Gastroesophageal sphincter (tissue), 3 donors: ENCODE measurements around the gene AUTS2.

Experiments
- EP300 ChIP-seq: sonication (generic); formaldehyde crosslinking; IDR thresholded peaks from one replicate; pipeline ENCODE4 v1.6.1; 2017; ENCODE audit warnings: antibody characterized with exemption, mild to moderate bottlenecking
- POLR2A ChIP-seq, 2 donors: fragments of 450-650 bp; IDR thresholded peaks; one replicate each; pipeline ENCODE4 v1.6.1; 2017; ENCODE audit warnings: antibody characterized with exemption in 2 of 2, mild to moderate bottlenecking in 2 of 2, moderate library complexity in 1 of 2
- POLR2AphosphoS5 ChIP-seq: sonication (generic); formaldehyde crosslinking; IDR thresholded peaks from one replicate; pipeline ENCODE4 v1.6.1; 2017; ENCODE audit warnings: antibody characterized with exemption
- TF ChIP-seq, protein P1 (sequence below), 4 experiments: fragments of 200-600 bp in 2 of 4; fragments of 450-650 bp in 2 of 4; sonication (generic) in 1 of 4; IDR thresholded peaks; one replicate each; pipeline ENCODE4 v1.5.1; 2017 to 2019; ENCODE audit warnings: antibody characterized with exemption in 4 of 4, mild to moderate bottlenecking in 2 of 4, moderate library complexity in 2 of 4

DNA sequence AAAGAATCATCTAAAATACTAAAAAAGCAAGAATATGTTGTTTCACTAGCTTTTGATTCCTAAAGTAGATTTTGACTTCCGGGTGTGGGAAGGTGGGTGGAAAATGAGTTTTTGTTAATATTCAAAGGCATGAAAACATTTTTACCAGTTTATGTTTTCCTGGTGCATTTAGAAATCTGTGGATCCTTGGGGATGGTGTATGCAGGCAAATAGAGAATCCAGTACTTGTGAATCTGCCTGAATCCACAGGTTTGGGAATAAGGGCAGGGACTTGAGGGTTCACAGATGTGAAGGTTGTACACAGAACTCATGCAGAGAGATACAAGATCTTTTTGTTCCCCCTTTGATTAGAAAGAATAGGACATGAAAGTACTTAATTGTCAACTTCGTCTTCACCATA is 22.4 kb downstream of the AUTS2 start:
- TF ChIP-seq, protein P1, sequence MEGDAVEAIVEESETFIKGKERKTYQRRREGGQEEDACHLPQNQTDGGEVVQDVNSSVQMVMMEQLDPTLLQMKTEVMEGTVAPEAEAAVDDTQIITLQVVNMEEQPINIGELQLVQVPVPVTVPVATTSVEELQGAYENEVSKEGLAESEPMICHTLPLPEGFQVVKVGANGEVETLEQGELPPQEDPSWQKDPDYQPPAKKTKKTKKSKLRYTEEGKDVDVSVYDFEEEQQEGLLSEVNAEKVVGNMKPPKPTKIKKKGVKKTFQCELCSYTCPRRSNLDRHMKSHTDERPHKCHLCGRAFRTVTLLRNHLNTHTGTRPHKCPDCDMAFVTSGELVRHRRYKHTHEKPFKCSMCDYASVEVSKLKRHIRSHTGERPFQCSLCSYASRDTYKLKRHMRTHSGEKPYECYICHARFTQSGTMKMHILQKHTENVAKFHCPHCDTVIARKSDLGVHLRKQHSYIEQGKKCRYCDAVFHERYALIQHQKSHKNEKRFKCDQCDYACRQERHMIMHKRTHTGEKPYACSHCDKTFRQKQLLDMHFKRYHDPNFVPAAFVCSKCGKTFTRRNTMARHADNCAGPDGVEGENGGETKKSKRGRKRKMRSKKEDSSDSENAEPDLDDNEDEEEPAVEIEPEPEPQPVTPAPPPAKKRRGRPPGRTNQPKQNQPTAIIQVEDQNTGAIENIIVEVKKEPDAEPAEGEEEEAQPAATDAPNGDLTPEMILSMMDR (IDR thresholded peaks at IDR 0.05): no peak
- TF ChIP-seq POLR2AphosphoS5 (no peak), POLR2A (IDR thresholded peaks at IDR 0.05) (no peak), EP300 (no peak)
